Measurements from ENCODE around the gene CUEDC1.
"Not testable (repeated sequence)": the region's sequence is repeated elsewhere in the genome, so short reads cannot be mapped to it uniquely, and the experiment has no call there.

The CUEDC1 gene

GRCh38 chr17:57937492-57937891 lies 17.7 kb downstream of the CUEDC1 start:
- no peak for DNase-seq

GRCh38 chr17:57935833-57936807 lies 19.1 kb downstream of the CUEDC1 start:
- DNase-seq: no peak

GRCh38 chr17:57931488-57932137 lies 23.6 kb downstream of the CUEDC1 start:
- no peak for DNase-seq

- no peak for DNase-seq
Measured at GRCh38 chr17:57930239-57930638, 25.0 kb downstream of the CUEDC1 start.

GRCh38 chr17:57929386-57929785 lies 25.8 kb downstream of the CUEDC1 start:
- no peak for DNase-seq

DNA sequence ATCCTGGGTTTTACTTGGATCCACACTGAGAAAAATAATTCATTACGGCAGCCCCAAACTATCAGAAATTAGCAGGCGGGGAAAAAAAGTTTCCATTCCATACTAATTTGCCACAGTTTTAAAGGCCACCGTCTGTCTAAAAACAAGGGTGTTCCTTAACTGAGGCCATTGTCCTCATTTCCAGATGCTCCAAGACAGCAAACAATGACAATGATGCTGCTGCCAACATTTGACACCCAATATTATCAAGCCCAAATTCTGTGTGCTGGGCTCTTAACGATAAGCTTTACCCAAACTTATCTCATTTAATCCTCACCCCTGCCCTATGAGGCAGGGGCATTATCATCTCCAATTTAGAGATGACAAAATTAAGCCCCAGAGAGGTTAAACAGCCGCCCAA lies 26.3 kb downstream of the CUEDC1 start:
- no peak for DNase-seq

- peak; percentile 75 for DNase-seq
Measured at GRCh38 chr17:57927048-57927723, 28.0 kb downstream of the CUEDC1 start.

DNA sequence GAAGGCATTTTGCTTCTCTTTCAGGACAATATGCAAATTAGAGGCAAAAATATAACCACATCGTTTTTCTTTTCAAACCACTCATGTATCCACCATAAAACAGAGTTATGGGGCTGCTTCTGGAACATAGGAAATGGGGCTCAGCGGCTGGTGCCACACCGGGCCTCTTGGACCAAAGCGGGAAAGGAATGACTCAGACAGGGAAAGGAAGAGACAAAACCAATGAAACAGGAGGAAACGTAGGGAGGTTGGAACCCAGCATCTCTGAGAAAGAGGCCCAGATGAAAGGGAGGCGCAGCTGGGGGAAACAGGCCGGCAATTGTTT lies 28.5 kb downstream of the CUEDC1 start:
- no peak for DNase-seq

DNA sequence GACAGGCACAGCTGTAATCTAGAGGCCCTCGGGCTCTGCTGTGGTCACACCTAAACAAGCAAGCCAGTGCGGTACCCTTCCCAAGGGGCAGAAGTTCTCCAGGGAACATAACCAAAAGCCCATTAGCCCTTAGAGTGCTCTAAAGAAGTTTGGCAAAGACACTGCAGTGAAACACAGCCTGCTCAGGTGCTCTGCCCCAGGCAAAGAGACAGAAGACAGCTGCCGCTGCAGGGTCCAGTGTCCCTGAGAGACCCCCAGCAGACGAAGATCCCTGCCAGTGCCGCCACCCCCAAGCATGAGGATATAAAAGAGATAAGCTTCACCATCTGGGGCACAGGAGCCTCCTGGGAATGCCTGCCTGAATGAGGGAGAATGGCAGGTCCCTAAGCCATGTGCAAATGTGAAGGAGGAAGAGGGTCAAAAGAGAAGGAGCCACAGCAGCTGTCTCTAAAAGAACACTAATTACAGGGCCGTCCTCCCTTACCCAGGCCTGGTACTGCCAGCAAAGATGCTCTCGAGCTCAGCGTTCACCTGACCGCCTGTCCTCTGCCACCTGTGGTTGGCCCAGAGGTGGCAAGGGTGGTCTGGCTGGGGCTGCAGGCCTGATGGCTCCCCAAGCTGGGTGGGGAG lies 29.7 kb downstream of the CUEDC1 start:
- peak; percentile 21 for DNase-seq

- DNase-seq: peak; percentile 20
Measured at GRCh38 chr17:57924677-57925076, 30.5 kb downstream of the CUEDC1 start.

DNA sequence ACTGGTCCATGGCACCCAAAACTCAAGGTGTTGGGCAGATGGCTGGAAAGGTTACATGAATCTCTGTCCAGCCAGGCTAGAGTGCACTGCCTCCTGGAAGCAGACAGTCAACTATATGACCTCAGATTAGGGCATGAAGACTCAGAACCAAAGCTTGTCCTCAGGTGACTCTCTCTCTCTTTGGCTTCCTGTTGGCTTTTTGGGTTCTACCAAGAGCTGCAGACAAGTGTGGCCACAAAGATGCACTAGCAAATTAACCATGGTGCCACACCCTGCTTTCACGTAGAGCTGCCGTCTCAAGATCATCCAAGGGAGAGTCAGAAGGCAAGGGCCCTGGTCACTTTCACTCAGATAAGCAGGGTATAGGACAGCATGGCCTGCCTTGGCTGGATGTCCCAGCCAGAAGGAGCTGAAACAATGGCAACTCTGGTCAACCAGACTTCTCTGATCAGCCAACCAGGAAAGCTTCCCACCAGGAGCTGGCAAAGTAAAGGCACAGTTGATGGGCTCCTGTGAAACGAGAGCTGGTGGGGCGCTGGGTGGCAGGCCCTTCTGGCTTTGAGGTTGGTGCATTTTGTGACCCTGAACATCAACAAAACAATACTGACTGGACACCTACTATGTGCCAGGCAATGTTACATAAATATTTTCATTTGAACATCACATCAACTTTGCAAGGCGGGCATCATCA lies 31.9 kb downstream of the CUEDC1 start:
- DNase-seq: no peak

DNA sequence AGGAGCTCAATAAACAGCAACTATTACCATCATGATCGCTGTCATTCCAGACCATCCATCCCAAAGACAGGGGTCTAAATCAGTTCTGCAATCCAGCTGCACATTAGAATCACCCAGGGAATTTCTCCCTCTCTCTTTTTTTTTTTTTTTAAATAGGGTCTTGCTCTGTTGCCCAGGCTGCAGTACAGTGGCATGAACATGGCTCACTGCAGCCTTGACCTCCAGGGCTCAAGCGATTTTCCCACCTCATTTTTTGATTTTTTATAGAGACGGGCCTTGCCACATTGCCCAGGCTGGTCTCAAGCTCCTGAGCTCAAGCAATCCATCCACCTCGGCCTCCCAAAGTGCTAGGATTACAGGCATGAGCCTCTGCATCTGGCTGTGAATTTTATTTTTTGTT lies 32.5 kb downstream of the CUEDC1 start:
- DNase-seq: not testable (repeated sequence)

DNA sequence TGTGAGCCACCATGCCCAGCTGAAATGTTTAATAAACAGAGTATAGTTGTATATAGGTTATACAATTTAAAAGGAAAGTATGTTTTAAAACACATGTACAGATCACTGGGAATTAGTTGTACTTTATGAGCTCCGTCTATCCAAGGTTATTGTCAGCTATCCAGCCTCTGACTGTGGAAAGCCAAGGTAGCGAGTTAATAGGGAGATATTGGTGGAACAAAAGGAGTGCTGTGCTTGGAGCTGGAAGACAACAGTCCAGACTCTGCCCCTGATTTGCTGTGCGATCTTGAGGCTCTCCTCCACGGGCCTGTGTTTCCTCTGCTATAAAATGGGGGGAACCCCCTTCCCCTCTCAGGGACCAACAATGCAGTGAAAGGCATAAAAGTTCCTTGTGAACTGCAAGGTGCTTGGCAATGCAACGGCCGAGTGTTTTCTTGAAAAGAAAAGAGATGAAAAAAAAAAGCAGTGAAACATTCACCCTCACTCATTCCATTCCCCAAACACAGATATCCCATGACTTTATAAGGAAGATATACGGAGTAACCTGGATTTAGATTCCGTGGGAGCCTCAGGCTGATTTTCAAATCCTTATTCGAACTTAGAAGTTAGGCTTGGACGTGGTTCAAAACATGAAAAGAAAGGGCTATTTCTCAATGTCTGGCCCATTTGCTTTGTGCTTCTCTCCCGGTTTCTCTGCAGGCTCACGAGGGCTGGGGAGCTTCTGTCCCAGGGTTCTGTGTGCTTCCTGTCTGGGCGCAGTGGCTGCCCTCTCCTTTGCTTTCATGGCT lies 34.1 kb downstream of the CUEDC1 start:
- DNase-seq: peak; percentile 22

- DNase-seq: peak; percentile 62
Measured at GRCh38 chr17:57919918-57920317, 35.3 kb downstream of the CUEDC1 start.

DNA sequence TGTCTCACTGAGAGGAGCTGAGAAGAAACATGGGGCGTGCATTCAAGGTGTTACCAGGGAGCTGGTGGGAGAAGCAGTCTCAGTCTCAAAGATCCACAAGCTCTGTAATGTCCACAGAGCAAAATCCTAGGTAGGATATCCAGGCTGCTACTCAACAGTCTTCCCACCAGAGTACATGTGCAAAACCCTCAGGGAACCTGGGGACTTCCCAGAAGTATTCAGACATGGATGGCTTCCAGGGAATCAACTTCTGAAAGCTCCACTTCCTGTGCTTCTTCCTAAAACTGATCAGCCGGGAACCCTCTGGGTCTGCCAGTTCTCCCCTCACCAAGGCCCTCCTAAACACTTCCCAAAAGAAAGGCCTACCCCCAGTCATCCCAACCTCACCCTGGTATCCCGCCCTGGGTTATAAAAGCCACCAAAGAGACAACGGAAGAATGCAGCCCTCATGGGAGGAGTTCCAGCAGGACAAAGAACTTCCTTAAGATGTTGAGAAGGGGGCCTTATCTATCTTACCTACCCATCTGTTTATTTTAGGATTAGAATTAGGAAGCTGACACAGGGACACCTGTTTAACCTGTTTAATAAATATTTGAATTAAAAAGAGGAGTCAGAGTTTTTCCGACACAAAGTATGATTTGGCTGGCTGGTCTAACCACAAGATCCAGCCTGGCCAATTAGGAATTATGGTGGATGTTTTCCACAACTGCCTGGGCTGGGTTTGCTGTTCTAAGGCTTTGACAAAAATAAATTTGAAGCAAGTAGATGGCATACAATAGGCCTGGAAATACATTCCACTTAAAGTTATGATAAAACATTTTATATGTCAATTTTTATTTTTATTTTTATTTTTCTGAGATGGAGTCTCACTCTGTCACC lies 37.0 kb downstream of the CUEDC1 start:
- no peak for DNase-seq

DNA sequence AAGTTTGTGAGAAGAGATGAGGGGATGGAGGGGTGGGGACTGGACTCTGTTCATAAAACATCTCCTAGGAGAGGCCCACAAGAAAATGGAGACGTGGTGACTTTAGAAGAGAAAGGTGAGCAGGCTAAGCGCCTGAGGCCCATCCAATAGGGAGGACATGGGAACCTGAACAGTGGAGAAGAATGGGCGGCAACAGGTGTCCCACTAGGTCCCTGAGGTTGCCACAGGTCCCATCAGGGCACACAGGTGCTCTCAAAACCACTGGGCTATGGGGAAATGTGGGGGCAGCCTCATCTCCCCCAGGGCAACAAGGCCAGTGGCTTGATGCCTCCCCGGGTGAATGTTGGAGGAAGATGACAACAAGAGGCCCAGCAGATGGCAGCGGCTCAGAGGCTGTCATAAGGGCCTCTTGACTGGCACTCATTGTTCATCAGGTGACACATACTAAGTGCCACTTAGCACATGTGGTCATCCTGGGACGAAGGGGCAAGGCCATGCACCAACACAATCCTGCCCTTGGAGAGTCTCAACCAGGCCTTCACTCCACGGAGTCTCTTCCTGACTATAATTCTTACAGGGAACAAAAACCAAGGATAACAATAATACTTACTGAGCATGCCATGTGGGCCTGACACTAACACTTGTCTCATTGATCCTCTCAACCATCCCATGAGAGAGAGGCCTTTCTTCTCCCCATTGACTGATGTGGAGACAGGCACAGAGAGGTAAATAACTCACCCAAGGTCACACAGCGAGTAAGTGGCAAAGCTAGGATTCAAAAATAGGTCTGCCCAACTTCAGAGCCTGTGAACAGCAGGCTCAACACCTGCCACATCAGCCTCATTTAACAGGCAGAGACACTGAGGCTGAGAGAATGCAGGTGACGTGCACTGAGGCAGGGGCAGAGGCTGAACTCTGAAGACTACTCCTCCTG lies 38.0 kb downstream of the CUEDC1 start:
- DNase-seq: peak; percentile 98

- DNase-seq: peak; percentile 74
Measured at GRCh38 chr17:57915985-57916757, 39.0 kb downstream of the CUEDC1 start.

DNA sequence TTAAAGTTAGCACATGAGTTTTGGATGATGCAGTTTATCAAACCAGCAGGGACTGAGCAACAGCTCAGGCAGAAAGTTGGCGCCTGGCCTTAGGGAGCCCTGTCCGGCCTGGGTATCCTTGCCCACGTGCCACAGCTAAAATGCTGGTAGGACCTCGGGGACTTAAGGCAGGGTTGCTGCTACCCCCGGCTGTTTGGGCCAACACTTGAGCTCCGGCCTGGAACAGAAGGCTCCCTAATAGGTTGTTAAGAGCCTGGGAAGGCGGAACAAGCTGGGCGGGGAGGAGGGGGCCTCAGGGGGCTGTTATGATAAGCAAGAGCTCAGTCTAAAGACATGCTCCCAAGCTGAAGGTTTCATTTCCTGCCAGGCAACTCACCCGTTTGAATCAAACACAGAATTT lies 39.7 kb downstream of the CUEDC1 start:
- DNase-seq: peak; percentile 46

Data from NCI-H510A treated with DMSO at 0.1 percent for 48 hours (cell line).